ENCODE data around the gene AFP. TPM values are rescaled to one million over a fixed set of nuclear protein-coding genes. Genes with fewer than 3 reads are reported as not detected.

Gene AFP
- total and polyA plus RNA-seq, 10 of the 15 experiments (the other 5 are each of a cell fraction or from before 2014, with no cell fraction given): 0.72 TPM; not detected in 9

DNA sequence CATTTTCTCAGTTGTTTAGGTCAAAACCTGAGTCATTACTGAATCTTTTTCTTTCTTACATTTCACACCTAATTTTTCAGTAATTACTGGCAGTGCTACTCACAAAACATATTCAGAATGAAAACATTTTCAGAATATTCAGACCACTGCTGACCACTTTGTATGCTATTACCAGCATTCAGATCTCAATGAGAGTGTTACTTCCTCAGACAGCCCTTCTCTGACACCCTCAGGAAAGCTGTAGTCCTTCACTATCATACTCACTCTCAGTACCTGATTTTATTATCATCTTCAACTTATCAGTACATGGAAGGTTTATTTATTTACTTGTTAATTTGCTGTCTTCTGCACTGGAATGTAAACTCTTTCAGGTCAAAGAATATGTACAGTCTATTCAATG, 44.2 kb upstream of the AFP start:
- no peaks in the 10 kb centered on the region for H3K36me3 ChIP-seq (ENCODE audit: control insufficient read depth in 2 of 2, insufficient read depth in 2 of 2, low read length in 1 of 2)
- TF ChIP-seq NRF1 (conservative IDR thresholded peaks at IDR 0.05; ENCODE audit: low read depth, low read length) (no peak), MTA2 (IDR thresholded peaks at IDR 0.05; ENCODE audit: low read depth) (0 out of 2 replicates have a peak, but pooled peaks have one; percentile 14)
- TF ChIP-seq, protein P1, sequence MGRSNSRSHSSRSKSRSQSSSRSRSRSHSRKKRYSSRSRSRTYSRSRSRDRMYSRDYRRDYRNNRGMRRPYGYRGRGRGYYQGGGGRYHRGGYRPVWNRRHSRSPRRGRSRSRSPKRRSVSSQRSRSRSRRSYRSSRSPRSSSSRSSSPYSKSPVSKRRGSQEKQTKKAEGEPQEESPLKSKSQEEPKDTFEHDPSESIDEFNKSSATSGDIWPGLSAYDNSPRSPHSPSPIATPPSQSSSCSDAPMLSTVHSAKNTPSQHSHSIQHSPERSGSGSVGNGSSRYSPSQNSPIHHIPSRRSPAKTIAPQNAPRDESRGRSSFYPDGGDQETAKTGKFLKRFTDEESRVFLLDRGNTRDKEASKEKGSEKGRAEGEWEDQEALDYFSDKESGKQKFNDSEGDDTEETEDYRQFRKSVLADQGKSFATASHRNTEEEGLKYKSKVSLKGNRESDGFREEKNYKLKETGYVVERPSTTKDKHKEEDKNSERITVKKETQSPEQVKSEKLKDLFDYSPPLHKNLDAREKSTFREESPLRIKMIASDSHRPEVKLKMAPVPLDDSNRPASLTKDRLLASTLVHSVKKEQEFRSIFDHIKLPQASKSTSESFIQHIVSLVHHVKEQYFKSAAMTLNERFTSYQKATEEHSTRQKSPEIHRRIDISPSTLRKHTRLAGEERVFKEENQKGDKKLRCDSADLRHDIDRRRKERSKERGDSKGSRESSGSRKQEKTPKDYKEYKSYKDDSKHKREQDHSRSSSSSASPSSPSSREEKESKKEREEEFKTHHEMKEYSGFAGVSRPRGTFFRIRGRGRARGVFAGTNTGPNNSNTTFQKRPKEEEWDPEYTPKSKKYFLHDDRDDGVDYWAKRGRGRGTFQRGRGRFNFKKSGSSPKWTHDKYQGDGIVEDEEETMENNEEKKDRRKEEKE (IDR thresholded peaks at IDR 0.05): no peak
- TF ChIP-seq, protein P2, sequence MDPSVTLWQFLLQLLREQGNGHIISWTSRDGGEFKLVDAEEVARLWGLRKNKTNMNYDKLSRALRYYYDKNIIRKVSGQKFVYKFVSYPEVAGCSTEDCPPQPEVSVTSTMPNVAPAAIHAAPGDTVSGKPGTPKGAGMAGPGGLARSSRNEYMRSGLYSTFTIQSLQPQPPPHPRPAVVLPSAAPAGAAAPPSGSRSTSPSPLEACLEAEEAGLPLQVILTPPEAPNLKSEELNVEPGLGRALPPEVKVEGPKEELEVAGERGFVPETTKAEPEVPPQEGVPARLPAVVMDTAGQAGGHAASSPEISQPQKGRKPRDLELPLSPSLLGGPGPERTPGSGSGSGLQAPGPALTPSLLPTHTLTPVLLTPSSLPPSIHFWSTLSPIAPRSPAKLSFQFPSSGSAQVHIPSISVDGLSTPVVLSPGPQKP (IDR thresholded peaks at IDR 0.05; ENCODE audit: low read depth, low read length): no peak
- ATAC-seq: peak; percentile 92
- no peak overlapping the region for H3K4me2 ChIP-seq (ENCODE audit: control insufficient read depth, insufficient read depth)
- ChIA-PET CTCF (no interaction called here), POLR2A (no interaction called here), RAD21 (ENCODE audit: unreplicated experiment) (no interaction called here), SMC1A (ENCODE audit: uncharacterized antibody, unreplicated experiment) (interaction anchor here (1.2 kb wide), 1 partner anchor 51 kb away, joined by 3 read pairs; no protein-coding TSS in a partner anchor)
- in situ Hi-C loops (cut with MboI) (no loop called here), intact Hi-C loops (cut with micrococcal nuclease; ENCODE audit: unreplicated experiment) (no loop called here)
- H3K4me1 ChIP-seq (ENCODE audit: control insufficient read depth, insufficient read depth, low read length): no peaks in the 10 kb centered on the region
- no TSS peak for BruUV-seq (replicated peaks)
- H3K27me3 ChIP-seq (replicated peaks in 1 of 2; ENCODE audit: control insufficient read depth in 2 of 2, insufficient read depth in 2 of 2, low read length in 1 of 2): no peaks in the 10 kb centered on the region
- no peak overlapping the region for H3K9ac ChIP-seq (ENCODE audit: control insufficient read depth, insufficient read depth, low read length)
- H4K20me1 ChIP-seq (ENCODE audit: control insufficient read depth, insufficient read depth): no peaks in the 10 kb centered on the region
- no peak for DNase-seq (ENCODE audit: low read depth, low spot score)
- H3K4me3 ChIP-seq: no peak overlapping the region
- no peak overlapping the region for H3K27ac ChIP-seq (ENCODE audit: control insufficient read depth, insufficient read depth)
- H3K9me3 ChIP-seq (replicated peaks; ENCODE audit: control insufficient read depth, insufficient read depth, low read length): no peaks in the 10 kb centered on the region
- no peaks in the 10 kb centered on the region for H3K79me2 ChIP-seq (ENCODE audit: control insufficient read depth, insufficient read depth, low read length)
- no peak for FAIRE-seq
- no peak overlapping the region for H2AFZ ChIP-seq (ENCODE audit: control insufficient read depth, low read depth, low read length)
